Trophoblast cell (in vitro differentiated cells and primary cell): ENCODE results near the gene REEP1.

ENCODE experiments used
- DNase-seq, 2 donors: peaks; one replicate each; pipeline ENCODE4 v3.0.0-alpha.2; 2016
- H2AFZ ChIP-seq: 2 replicates; pipeline ENCODE4 v1.6.1; 2013; ENCODE audit warnings: low read length, moderate library complexity, mild to moderate bottlenecking; ENCODE audit not compliant: insufficient read depth, poor library complexity
- H2AK5ac ChIP-seq: 2 replicates; pipeline ENCODE4 v1.6.1; 2013; ENCODE audit warnings: mild to moderate bottlenecking, low read length
- H2BK120ac ChIP-seq: 2 replicates; pipeline ENCODE4 v1.6.1; 2013; ENCODE audit warnings: low read length, mild to moderate bottlenecking, moderate library complexity; ENCODE audit not compliant: insufficient read depth, poor library complexity
- H2BK12ac ChIP-seq: 2 replicates; pipeline ENCODE4 v1.6.1; 2013; ENCODE audit warnings: mild to moderate bottlenecking, low read length, moderate library complexity
- H2BK5ac ChIP-seq: 2 replicates; pipeline ENCODE4 v1.6.1; 2013; ENCODE audit warnings: low read length, low read depth, moderate library complexity, mild to moderate bottlenecking; ENCODE audit not compliant: poor library complexity
- H3K14ac ChIP-seq: 2 replicates; pipeline ENCODE4 v1.6.1; 2013; ENCODE audit warnings: mild to moderate bottlenecking, low read length
- H3K18ac ChIP-seq: 2 replicates; pipeline ENCODE4 v1.6.1; 2013; ENCODE audit warnings: mild to moderate bottlenecking, low read length
- H3K23ac ChIP-seq: 2 replicates; pipeline ENCODE4 v1.6.1; 2013; ENCODE audit warnings: low read length
- H3K27ac ChIP-seq: 2 replicates; pipeline ENCODE4 v1.5.1; 2013; ENCODE audit warnings: low read depth, mild to moderate bottlenecking, inconsistent platforms, low read length, moderate library complexity
- H3K27me3 ChIP-seq: 2 replicates; pipeline ENCODE4 v1.6.1; 2013; ENCODE audit warnings: inconsistent platforms, mild to moderate bottlenecking, low read length, moderate library complexity; ENCODE audit not compliant: insufficient read depth
- H3K36me3 ChIP-seq, 2 experiments: 1 replicate in 1 of 2; 2 replicates in 1 of 2; pipeline ENCODE4 v1.6.1; 2013; ENCODE audit warnings: low read length in 2 of 2, mild to moderate bottlenecking in 2 of 2, moderate library complexity in 1 of 2; ENCODE audit not compliant: insufficient read depth in 2 of 2, control insufficient read depth in 1 of 2
- H3K4ac ChIP-seq: 2 replicates; pipeline ENCODE4 v1.6.1; 2013; ENCODE audit warnings: low read depth, mild to moderate bottlenecking, low read length, moderate library complexity
- H3K4me1 ChIP-seq, 2 experiments: 1 replicate in 1 of 2; 2 replicates in 1 of 2; pipeline ENCODE4 v1.6.1; 2013; ENCODE audit warnings: low read length in 2 of 2, mild to moderate bottlenecking in 2 of 2, moderate library complexity in 1 of 2; ENCODE audit not compliant: insufficient read depth in 2 of 2, control insufficient read depth in 1 of 2
- H3K4me2 ChIP-seq: 2 replicates; pipeline ENCODE4 v1.6.1; 2013; ENCODE audit warnings: inconsistent platforms, mild to moderate bottlenecking, low read length, moderate library complexity
- H3K4me3 ChIP-seq: 2 replicates; pipeline ENCODE4 v1.5.1; 2013; ENCODE audit warnings: mild to moderate bottlenecking, low read depth, low read length, inconsistent platforms
- H3K79me1 ChIP-seq: one replicate; pipeline ENCODE4 v1.6.1; 2013; ENCODE audit warnings: low read length
- H3K79me2 ChIP-seq: 2 replicates; pipeline ENCODE4 v1.6.1; 2013; ENCODE audit warnings: low read length, mild to moderate bottlenecking; ENCODE audit not compliant: control insufficient read depth, insufficient read depth, poor library complexity
- H3K9ac ChIP-seq: 2 replicates; pipeline ENCODE4 v1.6.1; 2013; ENCODE audit warnings: mild to moderate bottlenecking, low read length
- H3K9me3 ChIP-seq: 2 replicates; pipeline ENCODE4 v1.6.1; 2013; ENCODE audit warnings: low read depth, mild to moderate bottlenecking, control low read depth, inconsistent platforms, low read length; ENCODE audit not compliant: insufficient read depth
- H4K12ac ChIP-seq: 2 replicates; pipeline ENCODE4 v1.6.1; 2013; ENCODE audit warnings: low read depth, mild to moderate bottlenecking, low read length, moderate library complexity
- H4K8ac ChIP-seq: 2 replicates; pipeline ENCODE4 v1.6.1; 2013; ENCODE audit warnings: low read depth, mild to moderate bottlenecking, low read length, moderate library complexity
- H4K91ac ChIP-seq: one replicate; pipeline ENCODE4 v1.6.1; 2013; ENCODE audit warnings: low read depth, mild to moderate bottlenecking, low read length, moderate library complexity
- WGBS: extraction: QIAGEN DNeasy Blood & Tissue Kit; methylation state at CpG from one replicate; pipeline ENCODE4 v1.1.7; 2013; ENCODE audit warnings: missing lambda C conversion rate; ENCODE audit not compliant: insufficient read length, insufficient coverage; ENCODE audit errors: extremely low coverage; 5-methylcytosine and 5-hydroxymethylcytosine counted together

Gene REEP1

GRCh38 chr2:86195055-86195807, 142.2 kb downstream of the REEP1 start, which contains the start of gene IMMT:
TSS of gene IMMT (minus strand) at chr2:86195462. CDS start at chr2:86195382, 80 bp downstream.
- Histone ChIP-seq H3K79me1 (peaks cover 11% of the 10 kb centered on the region), H2BK12ac (no peak within 1 kb of the TSS), H2BK120ac (peak within 1 kb of the TSS; percentile 95), H4K12ac (peak within 1 kb of the TSS; percentile 99), H2BK5ac (peak within 1 kb of the TSS; percentile 94), H3K27me3 (no peaks in the 10 kb centered on the region), H3K79me2 (peaks cover 12% of the 10 kb centered on the region), H3K4ac (peak within 1 kb of the TSS; percentile 95), H3K4me1 (peaks cover 5 to 9% of the 10 kb centered on the region in 2 experiments), H3K27ac (peak within 1 kb of the TSS; percentile 99), H3K36me3 (no peaks in the 10 kb centered on the region), H3K14ac (peak within 1 kb of the TSS; percentile 99), H3K9me3 (no peaks in the 10 kb centered on the region), H3K23ac (no peak within 1 kb of the TSS), H3K9ac (peak within 1 kb of the TSS; percentile 89), H3K4me3 (peak within 1 kb of the TSS; percentile 92), H2AFZ (peak within 1 kb of the TSS; percentile 99), H2AK5ac (peak within 1 kb of the TSS; percentile 99), H4K91ac (peak within 1 kb of the TSS; percentile 98), H4K8ac (peak within 1 kb of the TSS; percentile 99), H3K4me2 (peak within 1 kb of the TSS; percentile 98), H3K18ac (peak within 1 kb of the TSS; percentile 96)
- peak; percentile 96 to 97 for DNase-seq
- WGBS = no CpG with 5 or more reads among the region's 74 CpGs

GRCh38 chr2:86194751-86195054, 142.7 kb downstream of the REEP1 start:
- no peak overlapping the region for H4K8ac ChIP-seq
- H3K9me3 ChIP-seq = no peaks in the 10 kb centered on the region
- H3K79me2 ChIP-seq = peaks cover 12% of the 10 kb centered on the region
- no peak for DNase-seq
- WGBS = no CpG with 5 or more reads among the region's 17 CpGs
- no peak overlapping the region for H2AK5ac ChIP-seq
- H3K36me3 ChIP-seq = no peaks in the 10 kb centered on the region
- no peak overlapping the region for H4K91ac ChIP-seq
- H4K12ac ChIP-seq = no peak overlapping the region
- no peak overlapping the region for H3K23ac ChIP-seq
- no peak overlapping the region for H2BK5ac ChIP-seq
- peak overlapping the region; percentile 98 for H3K4me2 ChIP-seq
- no peak overlapping the region for H2BK12ac ChIP-seq
- H3K14ac ChIP-seq = no peak overlapping the region
- peaks cover 11% of the 10 kb centered on the region for H3K79me1 ChIP-seq
- peak overlapping the region; percentile 4 for H3K9ac ChIP-seq
- H2AFZ ChIP-seq = no peak overlapping the region
- H2BK120ac ChIP-seq = no peak overlapping the region
- H3K27me3 ChIP-seq = no peaks in the 10 kb centered on the region
- no peak overlapping the region for H3K18ac ChIP-seq
- H3K4me1 ChIP-seq = peaks cover 5 to 9% of the 10 kb centered on the region in 2 experiments
- peak overlapping the region; percentile 99 for H3K27ac ChIP-seq
- H3K4me3 ChIP-seq = peak overlapping the region; percentile 92
- H3K4ac ChIP-seq = no peak overlapping the region

- Histone ChIP-seq H3K4ac (peak overlapping the region; percentile 13), H4K8ac (no peak overlapping the region), H3K4me3 (no peak overlapping the region), H3K79me1 (peaks cover 8% of the 10 kb centered on the region), H4K12ac (no peak overlapping the region), H3K4me1 (peaks cover 5 to 9% of the 10 kb centered on the region in 2 experiments), H2BK12ac (no peak overlapping the region), H2AK5ac (no peak overlapping the region), H4K91ac (no peak overlapping the region), H3K27ac (no peak overlapping the region), H2AFZ (no peak overlapping the region), H2BK5ac (no peak overlapping the region), H3K36me3 (no peaks in the 10 kb centered on the region), H3K9me3 (no peaks in the 10 kb centered on the region), H3K23ac (no peak overlapping the region), H3K14ac (no peak overlapping the region), H3K79me2 (peaks cover 9% of the 10 kb centered on the region), H3K9ac (no peak overlapping the region), H2BK120ac (no peak overlapping the region), H3K4me2 (peak overlapping the region; percentile 98), H3K18ac (no peak overlapping the region), H3K27me3 (no peaks in the 10 kb centered on the region)
- DNase-seq = peak in 1 of 2 donors; percentile 36
- WGBS = no CpG with 5 or more reads among the region's 7 CpGs
These were observed 143.4 kb downstream of the REEP1 start for GRCh38 chr2:86193901-86194567.

- Histone ChIP-seq H4K91ac (no peak overlapping the region), H2BK12ac (no peak overlapping the region), H3K36me3 (peaks cover 3% of the 10 kb centered on the region in 2 experiments), H3K79me1 (no peaks in the 10 kb centered on the region), H3K27me3 (no peaks in the 10 kb centered on the region), H3K4me3 (no peak overlapping the region), H2BK120ac (no peak overlapping the region), H2BK5ac (no peak overlapping the region), H3K4me1 (peaks cover 2 to 4% of the 10 kb centered on the region in 2 experiments), H3K4me2 (no peak overlapping the region), H3K18ac (no peak overlapping the region), H2AK5ac (no peak overlapping the region), H3K27ac (no peak overlapping the region), H3K4ac (no peak overlapping the region), H3K9ac (no peak overlapping the region), H3K79me2 (peaks cover 6% of the 10 kb centered on the region), H3K23ac (no peak overlapping the region), H3K14ac (no peak overlapping the region), H2AFZ (no peak overlapping the region), H4K12ac (no peak overlapping the region), H4K8ac (no peak overlapping the region), H3K9me3 (no peaks in the 10 kb centered on the region)
- no peak for DNase-seq
- WGBS = 100% methylated on average over 3 of the region's 7 CpGs
These were observed 147.5 kb downstream of the REEP1 start for GRCh38 chr2:86189782-86190416.
